ENCODE results near the gene ADAM20.

Gene ADAM20

GRCh38 chr14:70534904-70535303 lies at the start of gene ADAM20:
ADAM20 (minus strand) TSS chr14:70535004; CDS start chr14:70524757, 10,247 bp downstream.
- peaks cover 3% of the 10 kb centered on the region for H3K36me3 ChIP-seq (ENCODE audit: control insufficient read depth, insufficient read depth, low read length, severe bottlenecking)
- no peak for DNase-seq (ENCODE audit: low read depth)
- H3K4me1 ChIP-seq (ENCODE audit: control insufficient read depth, insufficient read depth, low read length) = no peaks in the 10 kb centered on the region
- peaks cover 8% of the 10 kb centered on the region for H3K9me3 ChIP-seq (ENCODE audit: control insufficient read depth, low read length)
- no peaks in the 10 kb centered on the region for H3K27me3 ChIP-seq (replicated peaks; ENCODE audit: control insufficient read depth, insufficient read depth, low read length)
- no peak within 1 kb of the TSS for H3K9ac ChIP-seq (ENCODE audit: low read length)
- H3K4me3 ChIP-seq (ENCODE audit: low read length) = no peak within 1 kb of the TSS

GRCh38 chr14:70576891-70577290 lies 42.1 kb upstream of the ADAM20 start:
- H3K4me3 ChIP-seq (ENCODE audit: low read length) = no peak overlapping the region
- H3K36me3 ChIP-seq (ENCODE audit: control insufficient read depth, insufficient read depth, low read length, severe bottlenecking) = peaks cover 29% of the 10 kb centered on the region
- no peaks in the 10 kb centered on the region for H3K27me3 ChIP-seq (replicated peaks; ENCODE audit: control insufficient read depth, insufficient read depth, low read length)
- no peaks in the 10 kb centered on the region for H3K9me3 ChIP-seq (ENCODE audit: control insufficient read depth, low read length)
- no peaks in the 10 kb centered on the region for H3K4me1 ChIP-seq (ENCODE audit: control insufficient read depth, insufficient read depth, low read length)
- no peak overlapping the region for H3K9ac ChIP-seq (ENCODE audit: low read length)
- DNase-seq (ENCODE audit: low read depth) = no peak

GRCh38 chr14:70573050-70573449 lies 38.2 kb upstream of the ADAM20 start:
- Histone ChIP-seq H3K4me3 (ENCODE audit: low read length) (no peak overlapping the region), H3K9ac (ENCODE audit: low read length) (no peak overlapping the region), H3K27me3 (replicated peaks; ENCODE audit: control insufficient read depth, insufficient read depth, low read length) (no peaks in the 10 kb centered on the region), H3K36me3 (ENCODE audit: control insufficient read depth, insufficient read depth, low read length, severe bottlenecking) (no peaks in the 10 kb centered on the region), H3K9me3 (ENCODE audit: control insufficient read depth, low read length) (no peaks in the 10 kb centered on the region), H3K4me1 (ENCODE audit: control insufficient read depth, insufficient read depth, low read length) (no peaks in the 10 kb centered on the region)
- DNase-seq (ENCODE audit: low read depth) = no peak

- no peak overlapping the region for H3K4me3 ChIP-seq (ENCODE audit: low read length)
- H3K36me3 ChIP-seq (ENCODE audit: control insufficient read depth, insufficient read depth, low read length, severe bottlenecking) = no peaks in the 10 kb centered on the region
- H3K27me3 ChIP-seq (replicated peaks; ENCODE audit: control insufficient read depth, insufficient read depth, low read length) = no peaks in the 10 kb centered on the region
- H3K9me3 ChIP-seq (ENCODE audit: control insufficient read depth, low read length) = no peaks in the 10 kb centered on the region
- DNase-seq (ENCODE audit: low read depth) = no peak
- H3K4me1 ChIP-seq (ENCODE audit: control insufficient read depth, insufficient read depth, low read length) = no peaks in the 10 kb centered on the region
- H3K9ac ChIP-seq (ENCODE audit: low read length) = no peak overlapping the region
Observed at GRCh38 chr14:70571139-70571538, 36.3 kb upstream of the ADAM20 start.

- no peaks in the 10 kb centered on the region for H3K4me1 ChIP-seq (ENCODE audit: control insufficient read depth, insufficient read depth, low read length)
- peak; percentile 41 for DNase-seq (ENCODE audit: low read depth)
- peaks cover 8% of the 10 kb centered on the region for H3K36me3 ChIP-seq (ENCODE audit: control insufficient read depth, insufficient read depth, low read length, severe bottlenecking)
- no peak overlapping the region for H3K9ac ChIP-seq (ENCODE audit: low read length)
- H3K4me3 ChIP-seq (ENCODE audit: low read length) = no peak overlapping the region
- H3K9me3 ChIP-seq (ENCODE audit: control insufficient read depth, low read length) = no peaks in the 10 kb centered on the region
- H3K27me3 ChIP-seq (replicated peaks; ENCODE audit: control insufficient read depth, insufficient read depth, low read length) = no peaks in the 10 kb centered on the region
Observed at GRCh38 chr14:70567791-70568190, 33.0 kb upstream of the ADAM20 start.

GRCh38 chr14:70563869-70564268 lies 29.1 kb upstream of the ADAM20 start:
- Histone ChIP-seq H3K9me3 (ENCODE audit: control insufficient read depth, low read length) (no peaks in the 10 kb centered on the region), H3K27me3 (replicated peaks; ENCODE audit: control insufficient read depth, insufficient read depth, low read length) (no peaks in the 10 kb centered on the region), H3K9ac (ENCODE audit: low read length) (no peak overlapping the region), H3K4me1 (ENCODE audit: control insufficient read depth, insufficient read depth, low read length) (no peaks in the 10 kb centered on the region), H3K4me3 (ENCODE audit: low read length) (no peak overlapping the region), H3K36me3 (ENCODE audit: control insufficient read depth, insufficient read depth, low read length, severe bottlenecking) (peaks cover 17% of the 10 kb centered on the region)
- DNase-seq (ENCODE audit: low read depth) = no peak

- H3K36me3 ChIP-seq (ENCODE audit: control insufficient read depth, insufficient read depth, low read length, severe bottlenecking) = peaks cover 17% of the 10 kb centered on the region
- H3K27me3 ChIP-seq (replicated peaks; ENCODE audit: control insufficient read depth, insufficient read depth, low read length) = no peaks in the 10 kb centered on the region
- no peak overlapping the region for H3K9ac ChIP-seq (ENCODE audit: low read length)
- H3K4me1 ChIP-seq (ENCODE audit: control insufficient read depth, insufficient read depth, low read length) = no peaks in the 10 kb centered on the region
- no peak overlapping the region for H3K4me3 ChIP-seq (ENCODE audit: low read length)
- H3K9me3 ChIP-seq (ENCODE audit: control insufficient read depth, low read length) = no peaks in the 10 kb centered on the region
- no peak for DNase-seq (ENCODE audit: low read depth)
Observed at GRCh38 chr14:70563417-70563816, 28.6 kb upstream of the ADAM20 start.

- H3K9ac ChIP-seq (ENCODE audit: low read length) = no peak overlapping the region
- no peak overlapping the region for H3K4me3 ChIP-seq (ENCODE audit: low read length)
- no peaks in the 10 kb centered on the region for H3K27me3 ChIP-seq (replicated peaks; ENCODE audit: control insufficient read depth, insufficient read depth, low read length)
- H3K36me3 ChIP-seq (ENCODE audit: control insufficient read depth, insufficient read depth, low read length, severe bottlenecking) = peaks cover 18% of the 10 kb centered on the region
- no peaks in the 10 kb centered on the region for H3K9me3 ChIP-seq (ENCODE audit: control insufficient read depth, low read length)
- H3K4me1 ChIP-seq (ENCODE audit: control insufficient read depth, insufficient read depth, low read length) = no peaks in the 10 kb centered on the region
- no peak for DNase-seq (ENCODE audit: low read depth)
Observed at GRCh38 chr14:70558356-70558755, 23.6 kb upstream of the ADAM20 start.

GRCh38 chr14:70555890-70556289 lies 21.1 kb upstream of the ADAM20 start:
- DNase-seq (ENCODE audit: low read depth) = no peak
- Histone ChIP-seq H3K4me1 (ENCODE audit: control insufficient read depth, insufficient read depth, low read length) (no peaks in the 10 kb centered on the region), H3K4me3 (ENCODE audit: low read length) (peak overlapping the region; percentile 64), H3K27me3 (replicated peaks; ENCODE audit: control insufficient read depth, insufficient read depth, low read length) (no peaks in the 10 kb centered on the region), H3K9me3 (ENCODE audit: control insufficient read depth, low read length) (no peaks in the 10 kb centered on the region), H3K9ac (ENCODE audit: low read length) (peak overlapping the region; percentile 39), H3K36me3 (ENCODE audit: control insufficient read depth, insufficient read depth, low read length, severe bottlenecking) (peaks cover 3% of the 10 kb centered on the region)

- DNase-seq (ENCODE audit: low read depth) = no peak
- Histone ChIP-seq H3K4me3 (ENCODE audit: low read length) (no peak overlapping the region), H3K27me3 (replicated peaks; ENCODE audit: control insufficient read depth, insufficient read depth, low read length) (no peaks in the 10 kb centered on the region), H3K9ac (ENCODE audit: low read length) (no peak overlapping the region), H3K4me1 (ENCODE audit: control insufficient read depth, insufficient read depth, low read length) (no peaks in the 10 kb centered on the region), H3K9me3 (ENCODE audit: control insufficient read depth, low read length) (peaks cover 8% of the 10 kb centered on the region), H3K36me3 (ENCODE audit: control insufficient read depth, insufficient read depth, low read length, severe bottlenecking) (no peaks in the 10 kb centered on the region)
Observed at GRCh38 chr14:70538087-70538486, 3.3 kb upstream of the ADAM20 start.

- no peak overlapping the region for H3K4me3 ChIP-seq (ENCODE audit: low read length)
- no peak for DNase-seq (ENCODE audit: low read depth)
- H3K4me1 ChIP-seq (ENCODE audit: control insufficient read depth, insufficient read depth, low read length) = no peaks in the 10 kb centered on the region
- no peaks in the 10 kb centered on the region for H3K27me3 ChIP-seq (replicated peaks; ENCODE audit: control insufficient read depth, insufficient read depth, low read length)
- no peak overlapping the region for H3K9ac ChIP-seq (ENCODE audit: low read length)
- peaks cover 8% of the 10 kb centered on the region for H3K9me3 ChIP-seq (ENCODE audit: control insufficient read depth, low read length)
- peaks cover 3% of the 10 kb centered on the region for H3K36me3 ChIP-seq (ENCODE audit: control insufficient read depth, insufficient read depth, low read length, severe bottlenecking)
Observed at GRCh38 chr14:70536830-70537229, 2.0 kb upstream of the ADAM20 start.

- no peak overlapping the region for H3K9ac ChIP-seq (ENCODE audit: low read length)
Observed at GRCh38 chr14:70530417-70530816, 4.4 kb downstream of the ADAM20 start.

More at GRCh38 chr14:70530417-70530816, 4.4 kb downstream of the ADAM20 start:
- Histone ChIP-seq H3K4me1 (ENCODE audit: control insufficient read depth, insufficient read depth, low read length) (no peaks in the 10 kb centered on the region), H3K36me3 (ENCODE audit: control insufficient read depth, insufficient read depth, low read length, severe bottlenecking) (peaks cover 3% of the 10 kb centered on the region), H3K4me3 (ENCODE audit: low read length) (no peak overlapping the region), H3K9me3 (ENCODE audit: control insufficient read depth, low read length) (no peaks in the 10 kb centered on the region), H3K27me3 (replicated peaks; ENCODE audit: control insufficient read depth, insufficient read depth, low read length) (no peaks in the 10 kb centered on the region)
- DNase-seq (ENCODE audit: low read depth) = no peak

Data from adipocyte (in vitro differentiated cells).